Stimulated activated CD4-positive, alpha-beta T cell treated with anti-CD3 and anti-CD28 coated beads, TNF-alpha, amount 100 ng/mL, for 24 hours (primary cell): ENCODE data around the gene PROS1.

ENCODE experiments used
- DNase-seq, 3 experiments: peaks; one replicate each; pipeline ENCODE4 v3.0.0-alpha.2; 2020; ENCODE audit warnings: low read depth in 3 of 3

Gene PROS1

GRCh38 chr3:93973131-93974126, at the start of gene PROS1:
TSS of gene PROS1 (minus strand) at chr3:93973896. CDS start at chr3:93973749, 147 bp downstream.
- DNase-seq = peak in 1 of 3 experiments; percentile 49

- DNase-seq = no peak
Observed at GRCh38 chr3:94020293-94020692, 46.6 kb upstream of the PROS1 start.

GRCh38 chr3:94019659-94020058, 46.0 kb upstream of the PROS1 start:
- no peak for DNase-seq

GRCh38 chr3:94015025-94015424, 41.3 kb upstream of the PROS1 start:
- DNase-seq = no peak

GRCh38 chr3:94012185-94012584, 38.5 kb upstream of the PROS1 start:
- no peak for DNase-seq

- no peak for DNase-seq
Observed at GRCh38 chr3:94011233-94011711, 37.6 kb upstream of the PROS1 start.

GRCh38 chr3:94009608-94010007, 35.9 kb upstream of the PROS1 start:
- no peak for DNase-seq

GRCh38 chr3:94008253-94008652, 34.6 kb upstream of the PROS1 start:
- no peak for DNase-seq

GRCh38 chr3:94004301-94004910, 30.7 kb upstream of the PROS1 start:
- DNase-seq = no peak

GRCh38 chr3:94001827-94002495, 28.3 kb upstream of the PROS1 start:
- DNase-seq = no peak

- no peak for DNase-seq
Observed at GRCh38 chr3:94001191-94001590, 27.5 kb upstream of the PROS1 start.

GRCh38 chr3:93994056-93994455, 20.4 kb upstream of the PROS1 start:
- no peak for DNase-seq

- DNase-seq = no peak
Observed at GRCh38 chr3:93992207-93992606, 18.5 kb upstream of the PROS1 start.

GRCh38 chr3:93991631-93992030, 17.9 kb upstream of the PROS1 start:
- DNase-seq = no peak

- no peak for DNase-seq
Observed at GRCh38 chr3:93989241-93989640, 15.5 kb upstream of the PROS1 start.

GRCh38 chr3:93988764-93989163, 15.1 kb upstream of the PROS1 start:
- DNase-seq = no peak

- no peak for DNase-seq
Observed at GRCh38 chr3:93988283-93988682, 14.6 kb upstream of the PROS1 start.

- no peak for DNase-seq
Observed at GRCh38 chr3:93984618-93985017, 10.9 kb upstream of the PROS1 start.

GRCh38 chr3:93983408-93983807, 9.7 kb upstream of the PROS1 start:
- no peak for DNase-seq

GRCh38 chr3:93981649-93982048, 8.0 kb upstream of the PROS1 start:
- no peak for DNase-seq

- DNase-seq = peak; percentile 88 to 90 (median 90)
Observed at GRCh38 chr3:93979850-93980676, 6.4 kb upstream of the PROS1 start, which contains the start of gene ARL13B. TSS of gene ARL13B (plus strand) at chr3:93980155. CDS start at chr3:93980424, 269 bp downstream.
